Transverse colon (tissue), 3 donors: ENCODE data around the gene MRNIP.

Experiments
- POLR2A ChIP-seq: fragments of 450-650 bp; IDR thresholded peaks from one replicate; pipeline ENCODE4 v1.6.1; 2016; ENCODE audit warnings: antibody characterized with exemption, mild to moderate bottlenecking, moderate library complexity
- TF ChIP-seq, protein P1 (sequence below), 5 experiments: fragments of 200-600 bp in 3 of 5; fragments of 450-650 bp in 2 of 5; sonication (generic) in 3 of 5; IDR thresholded peaks; 1 replicate in 2 of 5; 2 replicates in 3 of 5; pipeline ENCODE4 v1.5.1; 2016 to 2017; ENCODE audit warnings: antibody characterized with exemption in 5 of 5, inconsistent platforms in 3 of 5, mild to moderate bottlenecking in 2 of 5, moderate library complexity in 1 of 5

DNA sequence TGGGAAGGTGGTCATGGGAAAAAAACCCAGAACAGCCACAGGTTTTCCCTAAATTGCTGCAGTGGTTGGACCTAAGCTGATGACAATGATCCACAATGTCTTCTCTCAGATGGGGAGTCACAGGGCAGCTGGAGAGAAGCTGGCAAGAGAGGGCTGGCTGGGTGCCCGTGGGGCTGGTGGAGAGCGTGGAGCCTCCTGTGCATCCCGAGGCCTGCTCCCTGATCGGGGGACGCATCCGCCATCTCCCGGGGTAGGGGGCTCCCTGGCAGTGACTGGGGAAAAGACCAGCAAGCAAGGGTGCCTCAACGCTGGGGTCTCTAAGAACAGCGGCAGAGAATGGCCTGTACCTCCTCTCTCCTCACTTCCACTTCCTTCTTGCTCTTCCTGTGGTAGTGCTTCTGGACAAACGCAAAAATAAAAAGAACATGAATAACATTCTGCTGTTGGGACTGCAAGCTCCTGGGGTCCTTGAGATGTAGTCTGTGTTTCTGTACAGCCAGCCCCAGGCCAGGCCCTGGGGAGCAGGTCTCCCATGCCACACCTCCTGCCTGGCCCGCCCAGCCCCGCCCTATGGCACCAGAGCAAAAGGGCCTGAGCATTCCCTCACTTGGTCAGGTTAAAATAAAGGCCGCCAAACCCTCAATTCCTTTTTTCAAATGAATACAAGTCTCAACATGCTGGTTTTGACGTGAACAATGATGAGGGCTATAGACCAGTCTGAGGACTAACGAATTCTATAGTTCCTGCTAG lies 7.0 kb upstream of the MRNIP start:
- TF ChIP-seq, protein P1, sequence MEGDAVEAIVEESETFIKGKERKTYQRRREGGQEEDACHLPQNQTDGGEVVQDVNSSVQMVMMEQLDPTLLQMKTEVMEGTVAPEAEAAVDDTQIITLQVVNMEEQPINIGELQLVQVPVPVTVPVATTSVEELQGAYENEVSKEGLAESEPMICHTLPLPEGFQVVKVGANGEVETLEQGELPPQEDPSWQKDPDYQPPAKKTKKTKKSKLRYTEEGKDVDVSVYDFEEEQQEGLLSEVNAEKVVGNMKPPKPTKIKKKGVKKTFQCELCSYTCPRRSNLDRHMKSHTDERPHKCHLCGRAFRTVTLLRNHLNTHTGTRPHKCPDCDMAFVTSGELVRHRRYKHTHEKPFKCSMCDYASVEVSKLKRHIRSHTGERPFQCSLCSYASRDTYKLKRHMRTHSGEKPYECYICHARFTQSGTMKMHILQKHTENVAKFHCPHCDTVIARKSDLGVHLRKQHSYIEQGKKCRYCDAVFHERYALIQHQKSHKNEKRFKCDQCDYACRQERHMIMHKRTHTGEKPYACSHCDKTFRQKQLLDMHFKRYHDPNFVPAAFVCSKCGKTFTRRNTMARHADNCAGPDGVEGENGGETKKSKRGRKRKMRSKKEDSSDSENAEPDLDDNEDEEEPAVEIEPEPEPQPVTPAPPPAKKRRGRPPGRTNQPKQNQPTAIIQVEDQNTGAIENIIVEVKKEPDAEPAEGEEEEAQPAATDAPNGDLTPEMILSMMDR (IDR thresholded peaks at IDR 0.05), result no peak
- TF ChIP-seq POLR2A, result no peak
